ENCODE measurements around the gene LARP6.

The LARP6 gene

DNA sequence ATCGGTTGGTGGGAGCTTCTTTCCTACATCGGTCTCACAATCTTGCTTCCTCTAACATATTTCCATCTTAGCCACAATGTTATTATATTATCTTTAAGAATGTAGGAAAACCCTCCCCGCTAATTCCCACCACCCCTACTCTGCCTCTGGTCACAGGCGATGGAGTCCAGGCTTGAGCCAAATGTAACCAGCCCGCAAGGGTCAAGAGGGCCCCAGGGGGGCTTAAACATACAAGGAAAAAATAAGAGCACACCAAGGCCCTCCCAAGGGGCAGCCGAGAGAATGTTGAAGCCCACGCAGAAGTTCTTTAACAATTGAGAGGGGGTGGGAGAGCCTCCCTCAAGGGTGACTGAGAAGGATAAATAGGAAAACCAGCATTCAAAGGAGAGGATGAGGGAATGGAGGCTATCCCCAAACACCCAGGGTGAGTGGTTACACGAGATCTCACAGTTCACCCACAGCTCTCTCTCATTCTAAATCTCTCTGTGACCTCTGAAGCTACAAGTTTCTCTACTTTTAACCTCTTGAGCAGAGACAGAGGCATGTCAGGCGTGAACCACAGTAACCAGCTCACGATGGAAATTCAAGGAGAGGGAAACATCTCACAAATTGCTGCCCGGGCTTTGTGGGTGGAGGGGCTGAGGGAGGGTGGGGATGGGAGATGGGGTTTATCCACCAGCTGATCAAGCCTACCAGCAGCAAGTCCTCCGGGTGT is 59.2 kb downstream of the LARP6 start:
- DNase-seq (ENCODE audit: low read depth) = no peak

GRCh38 chr15:70793694-70794093 is 60.3 kb downstream of the LARP6 start:
- DNase-seq (ENCODE audit: low read depth) = no peak

GRCh38 chr15:70792171-70792573 is 61.8 kb downstream of the LARP6 start:
- DNase-seq (ENCODE audit: low read depth) = peak; percentile 91

DNA sequence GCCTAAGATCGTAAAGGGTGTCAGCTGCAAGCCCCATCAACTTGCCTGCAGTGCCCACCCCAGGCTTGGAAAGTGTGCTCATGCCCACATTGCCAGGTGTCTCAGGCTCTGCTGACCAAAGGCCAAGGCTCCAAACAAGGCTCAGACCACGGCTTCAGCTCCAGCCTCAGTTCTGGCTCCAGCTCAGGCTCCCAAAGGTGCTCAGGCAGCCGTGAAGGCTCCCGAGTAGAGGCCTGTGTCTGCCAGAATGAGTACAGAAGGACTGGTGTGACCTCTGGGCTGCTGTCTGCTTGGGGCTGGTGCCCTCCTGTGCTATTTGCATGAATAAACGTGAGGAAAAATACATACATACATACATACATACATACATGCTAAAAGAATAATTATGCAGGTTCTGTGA is 62.7 kb downstream of the LARP6 start:
- DNase-seq (ENCODE audit: low read depth) = no peak

DNA sequence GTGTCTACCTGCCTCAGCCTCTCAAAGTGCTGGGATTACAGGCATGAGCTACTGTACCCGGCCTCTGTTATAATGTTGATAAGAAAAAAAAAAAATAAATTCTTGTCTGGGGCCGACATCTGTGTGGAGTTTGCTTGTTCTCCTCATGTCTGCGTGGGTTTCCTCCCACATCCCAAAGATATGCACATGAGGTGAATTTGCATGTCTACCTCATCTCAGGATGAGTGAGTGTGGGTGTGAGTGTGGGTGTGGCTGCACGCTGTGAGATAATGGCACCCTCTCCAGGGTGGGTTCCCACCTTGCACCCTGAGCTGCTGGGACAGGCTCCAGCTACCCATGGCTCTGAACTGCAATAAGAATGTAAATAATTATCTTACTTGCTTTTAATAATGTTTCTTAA is 64.7 kb downstream of the LARP6 start:
- no peak for DNase-seq (ENCODE audit: low read depth)

- no peak for DNase-seq (ENCODE audit: low read depth)
Observed at GRCh38 chr15:70788114-70789049, 65.6 kb downstream of the LARP6 start.

GRCh38 chr15:70786996-70787395 is 67.0 kb downstream of the LARP6 start:
- no peak for DNase-seq (ENCODE audit: low read depth)

DNA sequence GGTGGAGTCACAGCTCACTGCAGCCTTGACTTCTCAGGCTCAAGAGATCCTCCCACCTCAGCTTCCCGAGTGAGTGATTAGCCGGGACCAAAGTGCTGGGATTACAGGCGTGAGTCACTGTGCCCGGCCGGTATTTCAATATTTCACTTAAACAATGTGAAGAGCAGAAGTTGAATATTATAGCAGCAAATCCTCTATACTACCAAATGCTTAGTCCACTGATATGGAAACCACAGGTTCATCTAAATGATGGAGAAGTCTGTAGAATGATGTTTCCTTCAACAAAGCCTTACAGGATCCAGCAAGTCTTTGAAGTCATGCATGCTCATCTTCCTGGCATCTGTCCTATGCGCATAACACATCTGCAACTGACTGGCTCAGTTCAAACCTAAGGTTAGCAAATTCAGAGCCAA is 70.3 kb downstream of the LARP6 start:
- no peak for DNase-seq (ENCODE audit: low read depth)

GRCh38 chr15:70783041-70783440 is 70.9 kb downstream of the LARP6 start:
- DNase-seq (ENCODE audit: low read depth) = no peak

DNA sequence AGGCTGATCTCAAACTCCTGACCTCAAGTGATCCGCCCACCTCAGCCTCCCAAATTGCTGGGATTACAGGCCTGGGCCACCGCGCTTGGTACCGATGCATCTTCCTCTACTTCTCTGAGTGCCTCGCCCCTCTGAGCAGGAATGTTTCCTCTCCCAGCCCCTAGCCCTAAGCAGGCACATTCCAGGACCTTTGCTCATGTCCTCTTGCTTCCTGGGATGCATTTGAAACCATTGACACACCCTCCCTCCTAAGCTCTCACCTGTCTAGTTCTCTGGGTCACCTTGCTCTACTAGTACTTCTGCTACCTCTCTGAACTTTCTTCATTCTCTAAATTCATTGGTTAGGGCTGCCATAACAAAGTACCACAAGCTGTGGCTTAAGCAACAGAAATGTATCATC is 72.7 kb downstream of the LARP6 start:
- no peak for DNase-seq (ENCODE audit: low read depth)
